ENCODE results near the gene CENPP.

Gene CENPP

GRCh38 chr9:92664394-92665152 lies 338.8 kb downstream of the CENPP start:
- no peak overlapping the region for H3K9ac ChIP-seq (ENCODE audit: low read depth, low read length)
- H3K36me3 ChIP-seq (ENCODE audit: control insufficient read depth, insufficient read depth, low read length): peaks cover 5% of the 10 kb centered on the region
- H3K4me3 ChIP-seq (ENCODE audit: low read depth, low read length): no peak overlapping the region
- peaks cover 3% of the 10 kb centered on the region for H3K4me1 ChIP-seq (ENCODE audit: control insufficient read depth, insufficient read depth, low read length)
- H3K27me3 ChIP-seq (ENCODE audit: control insufficient read depth, insufficient read depth, low read length): no peaks in the 10 kb centered on the region
- no peaks in the 10 kb centered on the region for H3K9me3 ChIP-seq (ENCODE audit: control insufficient read depth, insufficient read depth, low read length)

- H3K4me3 ChIP-seq (ENCODE audit: low read depth, low read length): no peak overlapping the region
- no peaks in the 10 kb centered on the region for H3K27me3 ChIP-seq (ENCODE audit: control insufficient read depth, insufficient read depth, low read length)
- H3K36me3 ChIP-seq (ENCODE audit: control insufficient read depth, insufficient read depth, low read length): peaks cover 5% of the 10 kb centered on the region
- no peaks in the 10 kb centered on the region for H3K9me3 ChIP-seq (ENCODE audit: control insufficient read depth, insufficient read depth, low read length)
- H3K4me1 ChIP-seq (ENCODE audit: control insufficient read depth, insufficient read depth, low read length): no peaks in the 10 kb centered on the region
- H3K9ac ChIP-seq (ENCODE audit: low read depth, low read length): no peak overlapping the region
These were observed 340.1 kb downstream of the CENPP start for GRCh38 chr9:92665836-92666235.

GRCh38 chr9:92666236-92666635 lies 340.5 kb downstream of the CENPP start:
- H3K4me3 ChIP-seq (ENCODE audit: low read depth, low read length): no peak overlapping the region
- H3K9ac ChIP-seq (ENCODE audit: low read depth, low read length): no peak overlapping the region
- peaks cover under 1% of the 10 kb centered on the region for H3K4me1 ChIP-seq (ENCODE audit: control insufficient read depth, insufficient read depth, low read length)
- H3K36me3 ChIP-seq (ENCODE audit: control insufficient read depth, insufficient read depth, low read length): peaks cover 5% of the 10 kb centered on the region
- no peaks in the 10 kb centered on the region for H3K9me3 ChIP-seq (ENCODE audit: control insufficient read depth, insufficient read depth, low read length)
- no peaks in the 10 kb centered on the region for H3K27me3 ChIP-seq (ENCODE audit: control insufficient read depth, insufficient read depth, low read length)

GRCh38 chr9:92666912-92667532 lies 341.3 kb downstream of the CENPP start:
- Histone ChIP-seq H3K36me3 (ENCODE audit: control insufficient read depth, insufficient read depth, low read length) (peaks cover 5% of the 10 kb centered on the region), H3K4me3 (ENCODE audit: low read depth, low read length) (no peak overlapping the region), H3K4me1 (ENCODE audit: control insufficient read depth, insufficient read depth, low read length) (peaks cover 2% of the 10 kb centered on the region), H3K9me3 (ENCODE audit: control insufficient read depth, insufficient read depth, low read length) (no peaks in the 10 kb centered on the region), H3K27me3 (ENCODE audit: control insufficient read depth, insufficient read depth, low read length) (no peaks in the 10 kb centered on the region), H3K9ac (ENCODE audit: low read depth, low read length) (no peak overlapping the region)

- Histone ChIP-seq H3K9me3 (ENCODE audit: control insufficient read depth, insufficient read depth, low read length) (no peaks in the 10 kb centered on the region), H3K36me3 (ENCODE audit: control insufficient read depth, insufficient read depth, low read length) (peaks cover 4% of the 10 kb centered on the region), H3K4me3 (ENCODE audit: low read depth, low read length) (peak overlapping the region; percentile 100), H3K4me1 (ENCODE audit: control insufficient read depth, insufficient read depth, low read length) (peaks cover 2% of the 10 kb centered on the region), H3K27me3 (ENCODE audit: control insufficient read depth, insufficient read depth, low read length) (no peaks in the 10 kb centered on the region), H3K9ac (ENCODE audit: low read depth, low read length) (peak overlapping the region; percentile 4)
These were observed 343.2 kb downstream of the CENPP start for GRCh38 chr9:92668746-92669526.

- Histone ChIP-seq H3K9me3 (ENCODE audit: control insufficient read depth, insufficient read depth, low read length) (no peaks in the 10 kb centered on the region), H3K4me3 (ENCODE audit: low read depth, low read length) (peak overlapping the region; percentile 100), H3K9ac (ENCODE audit: low read depth, low read length) (peak overlapping the region; percentile 4), H3K36me3 (ENCODE audit: control insufficient read depth, insufficient read depth, low read length) (no peaks in the 10 kb centered on the region), H3K27me3 (ENCODE audit: control insufficient read depth, insufficient read depth, low read length) (no peaks in the 10 kb centered on the region), H3K4me1 (ENCODE audit: control insufficient read depth, insufficient read depth, low read length) (peaks cover 2% of the 10 kb centered on the region)
These were observed 343.8 kb downstream of the CENPP start for GRCh38 chr9:92669527-92669889.

Data from iPS-15b (cell line).